Activated CD4-positive, alpha-beta T cell treated with anti-CD3 and anti-CD28 coated beads, Interleukin-2, Interleukin-6, amounts not matched to agents 100 ng/mL and 50 ng/mL, durations not matched to agents 16 hours and 8 hours (primary cell): ENCODE results near the gene BRCA1.
"Not testable (repeated sequence)": the region's sequence is repeated elsewhere in the genome, so short reads cannot be mapped to it uniquely, and the experiment has no call there.

Experiments used
- DNase-seq: peaks from one replicate; pipeline ENCODE4 v3.0.0-alpha.2; 2020

The BRCA1 gene

DNA sequence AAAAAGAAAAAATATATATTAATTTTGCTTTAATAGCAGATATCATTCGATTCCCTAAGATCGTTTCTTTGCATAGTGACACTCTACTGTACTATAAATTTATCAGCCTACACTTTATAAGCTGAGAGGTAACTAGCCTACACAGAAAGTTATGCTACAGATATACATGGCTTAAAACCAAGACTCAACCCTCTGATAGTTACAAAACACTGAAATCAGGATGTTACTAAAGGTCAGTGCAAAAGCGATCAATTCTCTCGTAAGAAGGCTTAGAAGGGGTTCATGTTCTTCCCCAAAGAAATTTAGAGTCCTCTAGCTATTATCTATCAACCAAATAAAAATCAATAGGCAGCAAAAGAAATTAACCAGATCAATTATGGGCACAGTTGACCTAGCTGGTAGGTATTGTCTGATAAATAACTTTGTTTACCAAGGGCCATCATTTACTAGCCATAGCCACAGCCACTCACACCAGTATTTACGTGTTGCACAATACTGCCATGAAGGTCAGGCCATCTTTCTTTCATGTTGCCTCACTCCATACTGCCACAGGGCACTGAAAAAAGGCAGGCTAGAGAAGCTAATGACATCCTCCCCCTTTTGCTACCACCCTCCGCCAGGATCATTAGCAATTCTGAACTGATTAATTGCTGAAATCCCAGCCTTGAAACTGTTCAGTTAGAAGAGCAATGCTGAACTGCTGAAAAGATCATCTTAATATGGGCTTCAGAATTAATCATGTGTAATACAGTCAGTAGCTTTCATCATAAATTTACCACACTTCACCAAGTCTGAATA lies 56.4 kb downstream of the BRCA1 start:
- DNase-seq: no peak

DNA sequence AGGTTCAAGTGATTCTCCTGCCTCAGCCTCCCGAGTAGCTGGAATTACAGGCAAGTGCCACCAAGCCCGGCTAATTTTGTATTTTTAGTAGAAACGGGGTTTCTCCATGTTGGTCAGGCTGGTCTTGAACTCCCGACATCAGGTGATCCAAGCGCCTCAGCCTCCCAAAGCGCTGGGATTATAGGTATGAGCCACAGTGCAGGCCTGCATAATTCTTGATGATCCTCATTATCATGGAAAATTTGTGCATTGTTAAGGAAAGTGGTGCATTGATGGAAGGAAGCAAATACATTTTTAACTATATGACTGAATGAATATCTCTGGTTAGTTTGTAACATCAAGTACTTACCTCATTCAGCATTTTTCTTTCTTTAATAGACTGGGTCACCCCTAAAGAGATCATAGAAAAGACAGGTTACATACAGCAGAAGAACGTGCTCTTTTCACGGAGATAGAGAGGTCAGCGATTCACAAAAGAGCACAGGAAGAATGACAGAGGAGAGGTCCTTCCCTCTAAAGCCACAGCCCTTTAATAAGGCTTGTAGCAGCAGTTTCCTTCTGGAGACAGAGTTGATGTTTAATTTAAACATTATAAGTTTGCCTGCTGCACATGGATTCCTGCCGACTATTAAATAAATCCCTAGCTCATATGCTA lies 62.1 kb downstream of the BRCA1 start:
- no peak for DNase-seq

DNA sequence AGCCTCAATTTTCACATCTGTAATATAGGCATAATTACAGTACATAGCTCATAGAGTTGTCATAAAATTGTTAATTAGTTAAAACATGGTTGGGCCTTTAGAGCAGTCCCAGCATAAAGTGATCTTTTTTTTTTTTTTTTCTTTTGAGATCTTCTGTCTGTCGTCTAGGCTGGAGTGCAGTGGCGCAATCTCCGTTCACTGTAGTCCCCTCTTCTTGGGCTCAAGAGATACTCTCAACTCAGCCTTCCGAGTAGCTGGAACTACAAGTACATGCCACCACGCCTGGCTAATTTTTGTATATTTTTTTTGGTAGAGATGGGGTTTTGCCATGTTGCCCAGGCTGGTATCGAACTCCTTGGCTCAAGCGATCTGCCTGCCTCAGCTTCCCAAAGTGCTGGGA lies 69.1 kb downstream of the BRCA1 start:
- no peak for DNase-seq

DNA sequence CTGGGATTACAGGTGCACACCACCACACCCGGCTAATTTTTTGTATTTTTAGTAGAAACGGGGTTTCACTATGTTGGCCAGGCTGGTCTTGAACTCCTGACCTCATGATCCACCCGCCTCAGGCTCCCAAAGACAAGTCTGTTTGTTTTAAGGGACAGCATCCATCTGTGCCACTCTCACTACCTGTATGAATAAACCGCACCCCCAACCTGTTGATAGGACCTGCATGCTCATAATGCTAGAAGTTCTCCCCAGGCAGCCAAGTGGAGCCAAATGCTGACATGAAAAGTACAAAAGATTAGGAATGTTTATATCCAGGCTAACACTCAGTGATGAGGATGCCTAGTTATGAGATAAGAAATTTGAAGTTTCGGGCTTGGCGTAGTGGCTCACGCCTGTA lies 72.2 kb downstream of the BRCA1 start:
- not testable (repeated sequence) for DNase-seq

DNA sequence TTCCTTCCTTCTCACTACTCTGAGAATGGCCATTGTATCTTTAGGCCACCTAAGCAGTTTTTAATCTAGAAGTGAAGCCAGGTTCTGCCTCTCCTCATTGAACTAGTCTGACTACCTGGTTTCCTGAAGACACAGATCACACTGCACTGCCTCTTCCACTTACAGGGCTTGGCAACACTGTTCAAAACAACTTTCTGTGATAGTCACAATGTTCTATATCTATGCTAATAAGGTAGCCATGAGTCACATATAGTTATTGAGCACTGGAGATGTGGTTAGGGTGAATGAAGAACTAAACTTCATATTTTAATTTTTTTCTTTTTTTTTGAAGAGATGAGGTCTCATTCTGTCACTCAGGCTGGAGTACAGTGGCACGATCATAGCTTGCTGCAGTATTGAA lies 73.2 kb downstream of the BRCA1 start:
- no peak for DNase-seq

DNA sequence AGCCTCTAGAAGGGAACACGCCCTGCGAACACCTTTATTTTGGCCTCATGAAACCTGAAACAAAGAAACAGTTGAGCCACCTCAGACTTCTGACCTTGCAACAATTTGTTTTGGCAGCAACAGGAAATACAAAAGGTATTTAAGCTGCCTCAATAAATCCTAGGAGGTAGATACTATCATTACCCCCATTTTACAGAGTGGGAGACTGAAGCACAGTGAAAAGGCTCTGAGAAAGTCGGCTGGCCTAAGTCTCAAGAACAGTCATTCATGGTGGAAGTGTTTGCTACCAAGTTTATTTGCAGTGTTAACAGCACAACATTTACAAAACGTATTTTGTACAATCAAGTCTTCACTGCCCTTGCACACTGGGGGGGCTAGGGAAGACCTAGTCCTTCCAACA lies 81.1 kb downstream of the BRCA1 start:
- no peak for DNase-seq

DNA sequence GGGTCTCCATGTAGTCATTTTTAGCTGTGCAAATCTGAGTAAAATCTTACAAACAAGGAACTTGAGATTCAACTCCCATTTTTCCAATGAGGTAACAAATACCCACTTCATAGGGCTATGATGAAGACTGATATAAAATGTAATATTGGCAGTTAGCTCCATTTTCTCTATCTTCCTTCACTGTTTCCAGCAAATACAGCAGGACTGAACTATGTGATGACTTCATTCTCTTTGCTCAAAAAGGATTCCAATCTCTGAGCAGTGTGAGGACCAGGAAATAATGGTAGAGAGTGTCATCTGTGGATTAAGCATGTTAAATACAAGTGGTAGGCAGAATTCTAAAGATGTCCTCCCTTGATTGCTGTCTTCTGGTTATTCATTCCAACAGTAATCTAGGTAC lies 81.9 kb downstream of the BRCA1 start:
- no peak for DNase-seq

DNA sequence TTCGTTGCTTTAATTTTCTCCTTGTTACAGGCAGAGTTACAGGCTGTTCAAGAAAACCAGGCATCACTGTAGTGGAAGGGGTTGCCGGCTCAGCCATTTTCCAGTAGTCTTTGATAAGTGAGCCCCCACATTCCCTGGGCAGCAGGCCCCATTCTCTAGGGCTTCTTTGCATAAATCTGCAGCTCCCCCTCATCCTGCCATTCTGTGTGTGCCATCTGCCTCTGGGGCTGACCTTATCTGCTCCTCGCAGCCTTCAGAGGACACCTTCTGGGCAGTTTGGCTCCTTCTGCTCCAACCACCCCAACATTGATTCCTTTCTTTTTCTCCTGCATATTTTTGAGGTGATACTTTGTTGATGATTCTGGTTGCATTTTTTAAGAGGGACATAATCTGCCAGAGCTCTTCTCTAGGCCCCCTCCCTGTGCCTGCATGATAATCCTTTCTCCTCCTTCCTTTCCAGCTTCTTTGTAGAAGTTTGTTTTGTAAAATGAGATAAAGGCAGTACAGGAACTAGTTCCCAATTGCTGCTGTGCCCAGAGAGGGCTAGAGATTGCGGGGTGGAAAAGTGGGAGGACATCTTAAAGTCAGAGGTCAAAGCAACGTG lies 83.0 kb downstream of the BRCA1 start:
- no peak for DNase-seq

DNA sequence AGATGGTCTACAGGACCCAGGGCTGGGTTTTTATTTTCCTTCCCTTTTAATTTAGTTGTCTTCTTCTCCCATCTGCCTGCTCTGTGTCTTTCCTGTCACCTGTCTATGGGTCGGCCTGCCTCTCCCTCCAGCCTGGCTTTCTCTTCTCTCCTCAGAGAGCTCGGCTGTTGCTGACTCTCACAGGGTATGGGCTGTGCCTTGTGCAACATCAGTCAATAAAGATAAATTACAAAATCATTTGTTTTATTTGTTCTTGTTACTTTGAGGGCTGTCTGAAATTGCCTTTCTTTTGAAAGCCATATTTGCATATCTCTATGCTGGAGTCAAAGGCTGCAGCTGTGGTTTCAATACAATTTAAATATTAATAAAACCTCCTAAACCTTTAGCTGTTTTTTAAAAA lies 84.5 kb downstream of the BRCA1 start:
- no peak for DNase-seq

DNA sequence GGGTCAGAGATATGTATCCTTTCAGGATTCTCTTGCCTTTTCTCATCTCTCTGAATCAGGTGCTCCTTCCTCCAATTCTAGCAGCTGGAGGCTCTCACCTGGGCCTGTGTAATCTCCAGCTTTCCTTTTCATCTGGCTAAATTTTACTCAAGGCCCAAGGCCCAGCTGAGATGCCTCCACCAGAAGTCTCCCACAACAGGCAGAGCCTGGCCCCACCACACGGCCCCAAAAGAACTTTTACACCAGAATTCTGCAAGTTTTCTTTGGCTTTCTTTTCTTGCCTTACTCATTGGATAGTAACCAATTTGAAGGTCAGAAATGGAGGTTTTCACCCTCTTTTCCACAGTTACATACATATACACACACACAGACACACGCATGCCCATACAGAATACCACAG lies 85.5 kb downstream of the BRCA1 start:
- no peak for DNase-seq

DNA sequence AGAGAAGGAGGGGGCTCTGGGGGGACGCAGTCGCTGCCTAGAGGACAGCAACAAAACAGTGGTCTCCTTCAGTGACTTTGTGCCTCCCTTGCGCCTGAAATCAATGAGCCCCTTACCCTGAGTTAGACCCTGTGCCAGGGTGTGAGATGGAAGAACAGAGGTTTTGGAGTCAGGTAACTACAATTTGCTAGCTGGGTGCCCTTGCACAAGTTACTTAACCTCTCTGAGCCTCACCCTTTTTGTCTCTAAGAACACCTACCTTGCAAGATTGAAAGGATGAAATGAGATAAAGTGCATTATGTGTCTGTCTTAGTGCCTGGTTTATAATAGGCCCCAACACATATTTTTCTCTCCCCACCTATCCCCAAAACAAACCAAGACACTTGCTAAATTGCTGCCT lies 90.3 kb downstream of the BRCA1 start:
- no peak for DNase-seq

DNA sequence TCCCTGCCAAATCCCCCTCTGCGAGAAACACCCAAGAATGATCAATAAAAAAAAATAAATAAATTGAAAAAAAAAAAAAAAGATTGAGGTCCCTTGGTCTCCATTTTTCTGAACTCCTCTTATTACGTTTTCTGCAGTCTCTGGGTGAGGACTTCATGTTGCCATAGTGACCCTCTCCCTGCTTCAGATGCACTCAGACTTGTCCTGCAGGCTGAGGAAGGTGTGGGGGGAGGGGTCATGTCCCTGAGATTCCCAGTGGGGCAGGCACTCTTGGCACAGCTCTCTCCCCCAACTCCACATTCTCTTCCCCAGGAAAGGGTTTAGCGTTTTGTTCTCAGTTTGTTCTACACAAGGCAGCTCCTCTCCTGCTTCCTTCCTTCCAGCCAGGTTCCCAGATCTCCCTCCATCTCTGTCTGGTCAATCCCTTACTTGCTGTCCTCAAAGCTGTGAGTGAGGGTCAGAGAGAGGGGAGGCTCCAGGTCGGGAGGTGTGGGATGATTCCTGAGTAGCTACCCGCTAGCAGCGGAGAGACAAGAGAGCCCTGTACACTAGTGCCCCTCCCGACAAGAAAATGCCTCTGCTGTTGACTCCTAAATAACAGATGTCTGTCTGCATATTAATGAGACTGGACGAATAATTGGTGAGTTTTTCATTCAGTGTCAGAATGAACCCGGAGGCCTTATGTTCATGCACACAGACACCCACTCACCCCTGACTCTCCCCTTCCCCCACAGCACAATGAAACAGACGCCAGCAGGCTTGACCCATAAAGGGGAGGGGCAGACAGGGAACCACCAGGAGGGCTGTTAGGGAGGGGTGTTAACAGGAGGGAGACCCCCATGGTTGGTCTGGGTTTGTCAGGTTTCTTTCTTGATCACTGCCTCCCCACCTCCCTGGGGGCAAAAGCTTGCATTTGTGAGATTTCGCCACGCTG lies 90.9 kb downstream of the BRCA1 start:
- DNase-seq: no peak

DNA sequence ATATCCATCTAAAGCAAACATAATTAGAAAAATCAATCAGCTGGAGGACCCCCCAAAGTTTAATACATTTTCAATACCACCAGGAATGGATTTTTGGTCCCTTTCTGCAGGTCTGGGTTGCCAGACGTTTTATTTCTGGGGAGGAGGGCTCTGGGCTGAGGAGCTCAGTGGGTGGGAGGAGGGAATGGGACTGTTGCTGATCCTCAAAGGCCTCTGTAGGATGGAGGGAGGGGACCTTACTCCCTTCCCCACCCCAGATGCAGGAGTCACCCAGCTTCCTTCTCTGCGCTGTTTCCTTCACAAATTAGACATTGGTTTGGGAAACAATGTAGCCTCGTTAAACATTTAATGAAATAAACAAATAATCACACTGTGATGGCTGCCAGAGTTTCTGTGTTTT lies 93.5 kb downstream of the BRCA1 start:
- DNase-seq: no peak

DNA sequence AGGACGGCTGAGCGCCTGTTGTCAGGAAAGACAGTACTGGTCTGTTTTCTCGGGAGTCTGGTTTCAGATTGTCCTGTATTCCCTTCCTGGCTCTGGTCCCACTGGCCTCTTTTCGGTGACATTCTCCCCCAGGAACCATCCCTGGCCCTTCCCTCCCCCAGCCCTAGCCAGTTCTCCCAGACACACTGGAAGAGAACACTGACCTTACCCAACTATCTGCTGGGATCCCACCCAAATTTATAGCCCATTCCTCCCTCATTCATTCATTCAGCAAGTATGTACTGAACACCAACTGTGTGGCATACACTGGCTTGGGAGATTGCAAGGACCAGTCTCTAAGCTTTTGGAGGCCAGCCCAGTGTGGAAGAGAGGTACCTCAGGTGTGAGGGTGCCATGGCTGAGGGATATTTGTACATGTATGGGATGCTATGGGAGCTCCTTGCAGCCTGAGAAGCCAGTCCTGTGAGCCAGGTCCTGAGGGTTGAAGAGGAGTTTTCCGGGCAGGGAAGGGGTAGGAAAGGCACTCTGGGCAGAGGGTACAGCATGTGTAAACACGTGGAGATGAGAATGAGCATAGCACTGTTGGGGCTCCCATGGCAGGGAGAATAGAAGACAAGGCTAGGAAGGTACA lies 94.9 kb downstream of the BRCA1 start:
- no peak for DNase-seq

DNA sequence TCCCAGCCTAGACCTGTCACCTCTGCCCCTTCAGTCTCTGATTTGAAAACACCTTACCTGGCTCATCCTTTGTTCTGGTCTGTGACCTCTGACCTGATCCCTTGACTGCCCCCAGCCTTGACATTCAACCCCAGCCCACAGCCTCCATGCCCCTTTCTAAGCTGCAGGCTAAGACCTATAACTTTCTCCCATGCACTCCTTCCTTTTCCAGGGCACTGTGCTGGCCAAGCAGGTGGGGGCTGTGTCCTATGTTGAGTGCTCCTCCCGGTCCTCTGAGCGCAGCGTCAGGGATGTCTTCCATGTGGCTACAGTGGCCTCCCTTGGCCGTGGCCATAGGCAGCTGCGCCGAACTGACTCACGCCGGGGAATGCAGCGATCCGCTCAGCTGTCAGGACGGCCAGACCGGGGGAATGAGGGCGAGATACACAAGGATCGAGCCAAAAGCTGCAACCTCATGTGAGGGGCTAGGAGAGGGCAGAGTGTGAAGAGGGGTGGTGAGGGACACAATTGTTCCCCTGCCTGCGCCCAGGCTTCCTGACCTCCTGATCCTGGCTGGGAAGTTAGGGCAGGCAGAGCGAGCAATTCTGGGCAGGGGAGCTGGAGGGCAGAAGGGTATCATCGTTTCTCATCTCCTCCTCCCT lies 96.8 kb downstream of the BRCA1 start:
- no peak for DNase-seq

DNA sequence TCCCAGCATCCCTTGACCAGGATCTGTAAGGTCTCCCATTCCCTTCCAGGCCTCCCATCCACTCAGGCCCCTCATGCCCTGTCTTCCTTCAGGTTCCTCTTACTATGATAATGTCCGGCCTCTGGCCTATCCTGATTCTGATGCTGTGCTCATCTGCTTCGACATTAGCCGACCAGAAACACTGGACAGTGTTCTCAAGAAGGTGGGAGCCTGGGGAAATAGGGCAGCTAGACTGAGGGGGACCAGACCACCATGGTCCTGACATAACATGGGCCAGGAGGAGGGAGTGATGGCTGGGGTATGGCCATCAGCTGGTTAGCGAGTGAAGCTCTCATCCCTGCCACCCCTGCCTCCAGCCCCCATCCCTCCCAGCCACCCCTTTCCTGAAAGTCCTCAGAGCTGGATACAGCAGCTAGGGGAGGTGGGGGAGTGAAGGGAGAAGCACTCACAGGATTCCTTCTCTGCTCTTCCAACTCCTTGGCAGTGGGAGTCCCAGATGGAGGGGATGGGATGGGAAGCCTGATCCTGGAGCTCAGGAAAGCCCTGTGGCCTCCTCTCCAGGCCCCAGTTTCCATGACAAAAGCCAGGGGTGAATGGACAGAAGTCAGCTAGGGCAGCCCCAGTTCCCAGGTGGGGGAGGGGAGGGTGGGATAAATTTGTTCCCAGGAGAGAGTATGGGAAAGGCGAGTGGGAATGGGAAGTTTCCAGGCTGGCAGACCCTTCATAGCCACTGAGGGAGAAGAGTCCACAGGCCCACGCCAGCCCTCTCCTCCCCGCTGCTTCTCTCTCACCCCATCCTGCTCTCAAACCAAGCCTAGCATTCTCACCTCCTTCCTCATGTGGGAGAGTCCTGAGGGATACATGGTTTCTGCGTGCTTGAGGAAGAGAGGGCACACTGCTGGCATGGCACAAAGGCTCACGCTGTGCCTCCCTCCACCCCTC lies 97.8 kb downstream of the BRCA1 start:
- no peak for DNase-seq

DNA sequence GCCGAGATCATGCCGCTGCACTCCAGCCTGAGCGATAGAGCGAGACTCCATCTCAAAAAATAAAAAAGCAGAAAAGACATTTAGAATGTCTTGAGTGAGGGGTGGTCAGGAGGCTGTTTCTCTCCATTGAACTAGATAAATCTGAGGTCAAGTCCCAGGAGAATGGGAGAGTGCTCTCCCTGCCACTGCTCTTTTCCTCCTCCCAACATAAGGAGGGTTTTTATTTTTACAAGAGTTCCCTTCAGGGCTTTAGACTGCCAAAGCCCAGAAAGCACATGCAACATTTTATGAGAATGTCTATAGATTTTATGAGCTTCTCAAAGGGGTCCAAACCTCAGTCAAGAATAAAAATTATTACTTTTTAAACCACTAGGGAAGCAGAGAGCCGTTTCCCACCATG lies 98.6 kb downstream of the BRCA1 start:
- DNase-seq: no peak

DNA sequence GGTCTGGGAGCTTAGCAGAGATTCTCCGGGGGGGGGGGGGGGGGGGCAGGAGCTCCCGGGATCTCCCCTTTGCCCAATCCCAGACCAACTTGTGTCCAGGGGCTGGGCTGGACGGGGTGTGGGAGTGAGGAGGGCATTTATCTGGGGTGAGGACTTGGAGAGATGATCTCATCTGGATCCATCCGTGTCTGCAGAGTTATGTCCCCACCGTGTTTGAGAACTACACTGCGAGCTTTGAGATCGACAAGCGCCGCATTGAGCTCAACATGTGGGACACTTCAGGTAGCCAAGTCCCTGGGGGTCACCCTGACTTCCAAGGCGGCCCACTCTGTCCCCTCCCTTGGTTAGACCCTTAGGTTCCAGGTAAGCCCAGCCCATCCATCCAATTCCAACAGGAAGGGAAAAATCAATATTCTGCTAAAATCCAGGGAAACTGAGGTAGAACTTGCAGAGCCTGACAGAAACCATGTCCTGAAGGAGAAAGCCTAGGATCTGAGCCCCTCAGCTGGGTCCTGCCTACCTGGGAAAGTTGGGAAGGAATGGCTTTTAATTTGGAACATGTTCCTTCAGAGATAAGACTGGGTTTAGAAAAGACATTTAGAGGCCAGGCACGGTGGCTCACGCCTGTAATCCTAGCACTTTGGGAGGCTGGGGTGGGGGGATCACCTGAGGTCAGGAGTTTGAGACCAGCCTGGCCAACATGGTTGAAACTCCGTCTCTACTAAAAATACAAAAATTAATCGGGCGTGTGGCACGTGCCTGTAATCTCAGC lies 99.2 kb downstream of the BRCA1 start:
- no peak for DNase-seq

DNA sequence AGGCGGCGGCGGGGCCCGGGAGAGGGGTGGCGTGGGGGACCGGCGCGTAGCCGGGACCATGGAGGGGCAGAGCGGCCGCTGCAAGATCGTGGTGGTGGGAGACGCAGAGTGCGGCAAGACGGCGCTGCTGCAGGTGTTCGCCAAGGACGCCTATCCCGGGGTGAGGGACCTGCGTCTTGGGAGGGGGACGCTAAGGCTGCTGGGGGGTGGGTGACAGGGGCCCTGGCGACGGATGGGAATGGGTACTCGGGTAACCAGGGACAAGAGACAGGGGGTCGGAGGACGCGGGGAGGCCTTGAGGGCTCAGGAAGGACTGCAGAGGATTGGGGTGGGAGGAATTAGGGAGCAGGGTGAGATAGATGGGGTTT lies 99.9 kb downstream of the BRCA1 start:
- no peak for DNase-seq
